D341Med (cell line): ENCODE data around the gene PRR36.

Source experiments
- DNase-seq: peaks from one replicate; pipeline ENCODE4 v3.0.0; 2012; ENCODE audit warnings: low spot score

Gene PRR36

GRCh38 chr19:7871437-7872305 lies 2.5 kb downstream of the PRR36 start:
- peak; percentile 85 for DNase-seq

- peak; percentile 65 for DNase-seq
Observed at GRCh38 chr19:7870571-7871436, 3.4 kb downstream of the PRR36 start.

- peak; percentile 66 for DNase-seq
Observed at GRCh38 chr19:7869910-7870511, 4.2 kb downstream of the PRR36 start.

GRCh38 chr19:7869453-7869909 lies 4.7 kb downstream of the PRR36 start:
- DNase-seq = no peak

- peak; percentile 83 for DNase-seq
Observed at GRCh38 chr19:7868671-7869452, 5.3 kb downstream of the PRR36 start.

GRCh38 chr19:7868326-7868670 lies 5.9 kb downstream of the PRR36 start:
- DNase-seq = peak; percentile 74

GRCh38 chr19:7867092-7867844 lies 6.9 kb downstream of the PRR36 start:
- no peak for DNase-seq

- DNase-seq = no peak
Observed at GRCh38 chr19:7866399-7867091, 7.6 kb downstream of the PRR36 start.

- no peak for DNase-seq
Observed at GRCh38 chr19:7865262-7865911, 8.8 kb downstream of the PRR36 start.

GRCh38 chr19:7864690-7865074 lies 9.5 kb downstream of the PRR36 start:
- DNase-seq = no peak

- no peak for DNase-seq
Observed at GRCh38 chr19:7863971-7864689, 10.1 kb downstream of the PRR36 start.

- DNase-seq = no peak
Observed at GRCh38 chr19:7863157-7863970, 10.8 kb downstream of the PRR36 start.

GRCh38 chr19:7862413-7862951 lies 11.7 kb downstream of the PRR36 start:
- peak; percentile 59 for DNase-seq

- no peak for DNase-seq
Observed at GRCh38 chr19:7861619-7862412, 12.4 kb downstream of the PRR36 start.

- DNase-seq = no peak
Observed at GRCh38 chr19:7860714-7861618, 13.2 kb downstream of the PRR36 start.
